Testis (tissue), 3 donors: ENCODE results near the gene GFOD1. TPM values are rescaled to one million over a fixed set of nuclear protein-coding genes. Genes with fewer than 3 reads are reported as not detected.

Source experiments
- DNase-seq: peaks from one replicate; pipeline ENCODE4 v3.0.0-alpha.2; 2019
- H3K27ac ChIP-seq, 2 donors: fragments of 200-600 bp; sonication (generic); one replicate each; pipeline ENCODE4 v1.5.1; 2019
- H3K27me3 ChIP-seq: fragments of 200-600 bp; sonication (generic); one replicate; pipeline ENCODE4 v1.5.1; 2019
- H3K36me3 ChIP-seq: fragments of 200-600 bp; sonication (generic); one replicate; pipeline ENCODE4 v1.5.1; 2017; ENCODE audit warnings: low read depth; ENCODE audit errors: missing control alignments
- H3K4me1 ChIP-seq: fragments of 200-600 bp; sonication (generic); one replicate; pipeline ENCODE4 v1.5.1; 2019
- H3K4me3 ChIP-seq, 2 donors: fragments of 200-600 bp; sonication (generic); one replicate each; pipeline ENCODE4 v1.5.1; 2017 to 2019
- H3K9me3 ChIP-seq: fragments of 200-600 bp; sonication (generic); one replicate; pipeline ENCODE4 v1.5.1; 2017
- POLR2A ChIP-seq: fragments of 450-650 bp; IDR thresholded peaks from one replicate; pipeline ENCODE4 v1.6.1; 2017; ENCODE audit warnings: antibody characterized with exemption, mild to moderate bottlenecking, moderate library complexity
- WGBS, 2 donors: methylation state at CpG; one replicate each; pipeline ENCODE4 v1.1.5; 2018; 5-methylcytosine and 5-hydroxymethylcytosine counted together
- intact Hi-C: fragments of 100-400 bp; cut with DNase I; formaldehyde crosslinking; loops from one replicate; pipeline ENCODE4 v1.15.1; 2023; ENCODE audit warnings: low total_unique reads
- polyA plus RNA-seq: library from polyadenylated mRNA; stranded (reverse); fragments of 350-450 nt; fragmentation: Illumina TruSeq; extraction: RNeasy Lipid Tissue Mini Kit (QIAGEN cat#74804); gene quantifications from one replicate; pipeline ENCODE4 v1.2.3, GENCODE V29; 2014; ENCODE audit warnings: low read depth, low replicate concordance; ENCODE audit not compliant: insufficient read depth
- total RNA-seq, 2 donors: library from RNA; depleted of rRNA; stranded (reverse); fragments of >200 nt; gene quantifications; one replicate each; pipeline ENCODE4 v1.2.3, GENCODE V29; 2016
- TF ChIP-seq, protein P1 (sequence below), 3 experiments: fragments of 450-650 bp in 2 of 3; fragments of 200-600 bp in 1 of 3; sonication (generic) in 1 of 3; IDR thresholded peaks; one replicate each; pipeline ENCODE4 v1.5.1; 2016 to 2019; ENCODE audit warnings: antibody characterized with exemption in 3 of 3, mild to moderate bottlenecking in 2 of 3, moderate library complexity in 1 of 3

Gene GFOD1
- total and polyA plus RNA-seq, 3 donors from 2014 or later: 2.5 to 5.4 (median 5.0) TPM

GRCh38 chr6:13455552-13455966 lies 31.8 kb downstream of the GFOD1 start:
- no peak overlapping the region for H3K27ac ChIP-seq
- H3K4me1 ChIP-seq: no peaks in the 10 kb centered on the region
- 41 to 45% methylated on average over 5 of the region's 5 CpGs for WGBS, 2 donors

DNA sequence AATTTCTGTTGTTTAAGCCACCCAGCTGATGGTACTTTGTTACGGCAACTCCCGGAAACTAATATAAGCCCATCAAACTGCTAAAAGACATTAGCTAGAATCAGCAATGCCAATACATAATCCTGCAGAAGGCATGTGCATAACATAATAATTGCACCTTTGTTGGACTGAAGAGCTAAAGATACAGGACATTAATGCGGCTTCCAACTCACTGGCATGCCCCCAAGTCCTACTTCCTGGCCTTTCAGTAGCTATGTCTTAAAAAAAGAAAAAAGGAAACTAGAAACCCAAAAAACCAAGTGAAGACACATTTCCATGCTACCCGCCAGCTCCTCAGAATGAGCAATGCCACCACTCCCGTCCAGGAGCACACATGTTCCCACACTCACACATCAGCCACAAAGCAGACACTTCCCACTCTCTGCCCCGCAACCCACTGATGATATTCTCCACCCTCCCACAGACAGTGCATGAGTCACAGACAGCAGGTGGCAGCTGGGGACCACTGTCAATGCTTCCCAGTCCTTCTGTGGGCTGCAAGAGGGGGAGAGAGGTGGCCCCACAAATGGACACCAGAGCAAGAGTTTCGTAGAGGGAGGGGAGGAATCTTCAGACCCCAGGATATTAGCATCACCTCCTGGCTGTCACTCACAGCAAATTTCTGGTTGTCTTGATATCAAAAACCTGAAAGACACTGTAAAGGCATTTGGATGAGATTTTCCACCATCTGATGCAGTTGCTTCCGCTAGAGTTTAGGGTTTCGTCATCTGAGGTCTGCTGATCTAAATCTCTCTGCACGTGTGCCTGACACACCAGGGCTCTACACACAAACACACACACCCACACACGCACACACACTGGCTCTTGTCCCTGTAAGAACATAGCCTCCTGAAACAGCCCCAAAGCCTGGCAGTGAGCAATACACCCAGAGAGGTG lies 32.8 kb downstream of the GFOD1 start:
- Histone ChIP-seq H3K36me3 (no peaks in the 10 kb centered on the region), H3K9me3 (no peaks in the 10 kb centered on the region), H3K4me1 (no peaks in the 10 kb centered on the region), H3K4me3 (no peak overlapping the region), H3K27me3 (no peaks in the 10 kb centered on the region), H3K27ac (no peak overlapping the region)
- intact Hi-C loops: no loop called here
- no peak for TF ChIP-seq POLR2A
- TF ChIP-seq, protein P1, sequence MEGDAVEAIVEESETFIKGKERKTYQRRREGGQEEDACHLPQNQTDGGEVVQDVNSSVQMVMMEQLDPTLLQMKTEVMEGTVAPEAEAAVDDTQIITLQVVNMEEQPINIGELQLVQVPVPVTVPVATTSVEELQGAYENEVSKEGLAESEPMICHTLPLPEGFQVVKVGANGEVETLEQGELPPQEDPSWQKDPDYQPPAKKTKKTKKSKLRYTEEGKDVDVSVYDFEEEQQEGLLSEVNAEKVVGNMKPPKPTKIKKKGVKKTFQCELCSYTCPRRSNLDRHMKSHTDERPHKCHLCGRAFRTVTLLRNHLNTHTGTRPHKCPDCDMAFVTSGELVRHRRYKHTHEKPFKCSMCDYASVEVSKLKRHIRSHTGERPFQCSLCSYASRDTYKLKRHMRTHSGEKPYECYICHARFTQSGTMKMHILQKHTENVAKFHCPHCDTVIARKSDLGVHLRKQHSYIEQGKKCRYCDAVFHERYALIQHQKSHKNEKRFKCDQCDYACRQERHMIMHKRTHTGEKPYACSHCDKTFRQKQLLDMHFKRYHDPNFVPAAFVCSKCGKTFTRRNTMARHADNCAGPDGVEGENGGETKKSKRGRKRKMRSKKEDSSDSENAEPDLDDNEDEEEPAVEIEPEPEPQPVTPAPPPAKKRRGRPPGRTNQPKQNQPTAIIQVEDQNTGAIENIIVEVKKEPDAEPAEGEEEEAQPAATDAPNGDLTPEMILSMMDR (IDR thresholded peaks at IDR 0.05): no peak
- DNase-seq: peak; percentile 27
- 67 to 68% methylated on average over 11 of the region's 11 CpGs for WGBS, 2 donors

More at GRCh38 chr6:13455552-13455966, 31.8 kb downstream of the GFOD1 start:
- intact Hi-C loops: no loop called here
- DNase-seq: no peak
- Histone ChIP-seq H3K27me3 (no peaks in the 10 kb centered on the region), H3K4me3 (no peak overlapping the region), H3K9me3 (no peaks in the 10 kb centered on the region), H3K36me3 (no peaks in the 10 kb centered on the region)
- no peak for TF ChIP-seq POLR2A
- TF ChIP-seq, protein P1 (IDR thresholded peaks at IDR 0.05): no peak

GRCh38 chr6:13453771-13454251 lies 33.6 kb downstream of the GFOD1 start:
- 89 to 94% methylated on average over 2 of the region's 2 CpGs for WGBS, 2 donors
- DNase-seq: no peak
- no peaks in the 10 kb centered on the region for H3K9me3 ChIP-seq
- no peak for TF ChIP-seq POLR2A
- TF ChIP-seq, protein P1 (IDR thresholded peaks at IDR 0.05): no peak
- H3K4me3 ChIP-seq: no peak overlapping the region
- no peaks in the 10 kb centered on the region for H3K36me3 ChIP-seq
- intact Hi-C loops: no loop called here
- H3K27ac ChIP-seq: no peak overlapping the region
- H3K27me3 ChIP-seq: no peaks in the 10 kb centered on the region
- H3K4me1 ChIP-seq: peaks cover 2% of the 10 kb centered on the region

GRCh38 chr6:13453153-13453552 lies 34.2 kb downstream of the GFOD1 start:
- no peak for DNase-seq
- Histone ChIP-seq H3K4me1 (peaks cover 4% of the 10 kb centered on the region), H3K4me3 (no peak overlapping the region), H3K36me3 (no peaks in the 10 kb centered on the region), H3K27me3 (no peaks in the 10 kb centered on the region), H3K27ac (no peak overlapping the region), H3K9me3 (no peaks in the 10 kb centered on the region)
- 92 to 93% methylated on average over 4 of the region's 4 CpGs for WGBS, 2 donors
- intact Hi-C loops: no loop called here
- TF ChIP-seq POLR2A: no peak
- TF ChIP-seq, protein P1 (IDR thresholded peaks at IDR 0.05): no peak
